ENCODE results near the gene ARHGAP29.

GRCh38 chr1:94254073-94254810 is 16.9 kb upstream of the ARHGAP29 start:
- TF ChIP-seq, protein P1, sequence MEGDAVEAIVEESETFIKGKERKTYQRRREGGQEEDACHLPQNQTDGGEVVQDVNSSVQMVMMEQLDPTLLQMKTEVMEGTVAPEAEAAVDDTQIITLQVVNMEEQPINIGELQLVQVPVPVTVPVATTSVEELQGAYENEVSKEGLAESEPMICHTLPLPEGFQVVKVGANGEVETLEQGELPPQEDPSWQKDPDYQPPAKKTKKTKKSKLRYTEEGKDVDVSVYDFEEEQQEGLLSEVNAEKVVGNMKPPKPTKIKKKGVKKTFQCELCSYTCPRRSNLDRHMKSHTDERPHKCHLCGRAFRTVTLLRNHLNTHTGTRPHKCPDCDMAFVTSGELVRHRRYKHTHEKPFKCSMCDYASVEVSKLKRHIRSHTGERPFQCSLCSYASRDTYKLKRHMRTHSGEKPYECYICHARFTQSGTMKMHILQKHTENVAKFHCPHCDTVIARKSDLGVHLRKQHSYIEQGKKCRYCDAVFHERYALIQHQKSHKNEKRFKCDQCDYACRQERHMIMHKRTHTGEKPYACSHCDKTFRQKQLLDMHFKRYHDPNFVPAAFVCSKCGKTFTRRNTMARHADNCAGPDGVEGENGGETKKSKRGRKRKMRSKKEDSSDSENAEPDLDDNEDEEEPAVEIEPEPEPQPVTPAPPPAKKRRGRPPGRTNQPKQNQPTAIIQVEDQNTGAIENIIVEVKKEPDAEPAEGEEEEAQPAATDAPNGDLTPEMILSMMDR (tag by site-specific recombination; IDR thresholded peaks at IDR 0.05) = no peak
- TF ChIP-seq ZNF174 (tag by site-specific recombination; IDR thresholded peaks at IDR 0.05) = no peak

Measured in HEK293 (cell line).